ENCODE data around the gene HDAC4. TPM values are rescaled to one million over a fixed set of nuclear protein-coding genes. Genes with fewer than 3 reads are reported as not detected.

The HDAC4 gene
- total RNA-seq, 1 donor from 2014 or later = 7.8 TPM

DNA sequence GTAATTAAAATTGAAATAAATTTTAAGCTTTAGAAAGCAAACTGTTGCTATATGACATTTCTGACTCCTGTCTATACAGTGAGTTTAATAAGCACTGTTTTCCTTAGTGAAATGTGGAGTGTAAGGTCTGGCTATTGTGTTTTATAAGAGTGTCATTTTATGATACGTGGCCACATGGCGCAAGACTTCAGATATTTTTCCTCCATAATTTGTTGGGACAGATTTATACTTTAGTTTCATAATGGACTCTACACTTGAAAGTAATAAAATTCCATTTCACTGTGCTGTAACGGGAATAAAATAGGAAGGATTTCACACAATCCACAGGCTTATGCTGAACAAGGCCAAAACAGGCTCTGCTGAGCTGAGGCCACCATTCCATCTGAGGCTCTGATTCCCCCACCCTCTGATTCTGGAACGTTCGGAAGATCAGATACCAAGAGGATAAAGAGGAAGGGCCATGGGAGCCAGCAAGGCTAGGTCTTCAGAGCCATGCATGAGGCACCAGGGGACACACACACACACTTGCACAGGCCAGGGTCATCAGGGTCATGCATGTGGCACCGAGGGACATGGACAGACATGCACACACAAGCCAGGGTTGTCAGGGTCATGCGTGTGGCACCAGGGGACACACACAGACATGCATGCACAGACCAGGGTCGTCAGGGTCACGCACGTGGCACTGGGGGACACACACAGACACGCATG lies 35.6 kb downstream of the HDAC4 start:
- TF ChIP-seq, protein P1, sequence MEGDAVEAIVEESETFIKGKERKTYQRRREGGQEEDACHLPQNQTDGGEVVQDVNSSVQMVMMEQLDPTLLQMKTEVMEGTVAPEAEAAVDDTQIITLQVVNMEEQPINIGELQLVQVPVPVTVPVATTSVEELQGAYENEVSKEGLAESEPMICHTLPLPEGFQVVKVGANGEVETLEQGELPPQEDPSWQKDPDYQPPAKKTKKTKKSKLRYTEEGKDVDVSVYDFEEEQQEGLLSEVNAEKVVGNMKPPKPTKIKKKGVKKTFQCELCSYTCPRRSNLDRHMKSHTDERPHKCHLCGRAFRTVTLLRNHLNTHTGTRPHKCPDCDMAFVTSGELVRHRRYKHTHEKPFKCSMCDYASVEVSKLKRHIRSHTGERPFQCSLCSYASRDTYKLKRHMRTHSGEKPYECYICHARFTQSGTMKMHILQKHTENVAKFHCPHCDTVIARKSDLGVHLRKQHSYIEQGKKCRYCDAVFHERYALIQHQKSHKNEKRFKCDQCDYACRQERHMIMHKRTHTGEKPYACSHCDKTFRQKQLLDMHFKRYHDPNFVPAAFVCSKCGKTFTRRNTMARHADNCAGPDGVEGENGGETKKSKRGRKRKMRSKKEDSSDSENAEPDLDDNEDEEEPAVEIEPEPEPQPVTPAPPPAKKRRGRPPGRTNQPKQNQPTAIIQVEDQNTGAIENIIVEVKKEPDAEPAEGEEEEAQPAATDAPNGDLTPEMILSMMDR (IDR thresholded peaks at IDR 0.05; ENCODE audit: insufficient read depth, low read length, poor library complexity, severe bottlenecking) = no peak
- no peak for DNase-seq (ENCODE audit: low read depth)
- no peaks in the 10 kb centered on the region for H3K27me3 ChIP-seq (ENCODE audit: control insufficient read depth, insufficient read depth, low read length)
- H3K36me3 ChIP-seq (ENCODE audit: control insufficient read depth, insufficient read depth, low read length) = no peaks in the 10 kb centered on the region
- H3K4me3 ChIP-seq (ENCODE audit: low read depth, low read length) = no peak overlapping the region

DNA sequence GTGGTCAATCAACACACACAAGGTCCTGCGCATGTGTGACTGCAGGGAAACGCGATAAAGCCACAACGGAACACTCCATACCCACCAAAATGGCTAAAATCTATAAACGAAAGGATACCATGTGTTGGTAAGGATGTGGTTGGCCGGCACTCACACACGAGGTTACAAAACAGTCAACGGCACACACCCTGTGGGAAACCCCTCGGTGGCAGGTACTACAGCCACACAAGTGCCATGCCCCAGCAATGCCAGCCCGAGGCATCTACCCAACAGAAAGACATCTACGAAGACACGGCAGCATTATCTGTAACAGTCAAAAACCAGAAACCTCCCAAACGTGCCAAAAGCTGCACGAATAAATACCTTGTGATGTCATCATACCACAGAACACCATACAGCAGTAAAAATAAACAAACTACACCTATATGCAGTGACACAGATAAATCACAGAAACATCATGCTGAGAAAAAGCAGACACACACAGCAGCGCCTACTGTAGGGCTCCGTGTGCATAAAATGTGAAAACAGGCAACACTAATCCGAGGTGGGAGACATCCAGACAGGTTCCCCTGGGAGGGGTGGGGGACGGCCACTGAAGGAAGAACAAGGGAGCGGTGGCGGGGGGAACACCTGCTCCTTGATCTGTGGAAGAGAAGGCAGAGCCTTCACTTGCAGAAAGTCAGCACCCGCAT lies 36.7 kb downstream of the HDAC4 start:
- no peak overlapping the region for H3K4me3 ChIP-seq (ENCODE audit: low read depth, low read length)
- no peaks in the 10 kb centered on the region for H3K36me3 ChIP-seq (ENCODE audit: control insufficient read depth, insufficient read depth, low read length)
- DNase-seq (ENCODE audit: low read depth) = no peak
- H3K27me3 ChIP-seq (ENCODE audit: control insufficient read depth, insufficient read depth, low read length) = no peaks in the 10 kb centered on the region
- TF ChIP-seq, protein P1 (IDR thresholded peaks at IDR 0.05; ENCODE audit: insufficient read depth, low read length, poor library complexity, severe bottlenecking) = no peak

DNA sequence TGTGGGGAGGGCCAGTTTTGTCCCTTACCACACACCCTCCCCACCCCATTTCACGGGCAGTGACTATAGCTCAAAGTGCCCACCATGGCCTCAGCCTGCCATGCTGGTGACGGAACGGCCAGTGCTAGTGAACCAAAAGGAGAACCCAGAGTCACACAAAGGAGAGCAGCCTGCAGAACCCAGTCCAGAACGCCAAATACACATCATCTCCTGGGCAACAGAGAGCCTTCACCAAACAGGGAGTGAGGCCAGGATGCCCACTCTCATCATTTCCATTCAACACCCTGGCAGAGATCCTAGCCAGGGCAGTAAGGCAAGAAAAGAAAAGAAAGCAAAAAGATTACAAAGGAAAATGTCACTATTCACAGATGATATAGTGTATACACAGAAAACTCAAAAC lies 38.3 kb downstream of the HDAC4 start:
- H3K27me3 ChIP-seq (ENCODE audit: control insufficient read depth, insufficient read depth, low read length) = no peaks in the 10 kb centered on the region
- H3K36me3 ChIP-seq (ENCODE audit: control insufficient read depth, insufficient read depth, low read length) = no peaks in the 10 kb centered on the region
- TF ChIP-seq, protein P1 (IDR thresholded peaks at IDR 0.05; ENCODE audit: insufficient read depth, low read length, poor library complexity, severe bottlenecking) = no peak
- no peak overlapping the region for H3K4me3 ChIP-seq (ENCODE audit: low read depth, low read length)
- DNase-seq (ENCODE audit: low read depth) = no peak

DNA sequence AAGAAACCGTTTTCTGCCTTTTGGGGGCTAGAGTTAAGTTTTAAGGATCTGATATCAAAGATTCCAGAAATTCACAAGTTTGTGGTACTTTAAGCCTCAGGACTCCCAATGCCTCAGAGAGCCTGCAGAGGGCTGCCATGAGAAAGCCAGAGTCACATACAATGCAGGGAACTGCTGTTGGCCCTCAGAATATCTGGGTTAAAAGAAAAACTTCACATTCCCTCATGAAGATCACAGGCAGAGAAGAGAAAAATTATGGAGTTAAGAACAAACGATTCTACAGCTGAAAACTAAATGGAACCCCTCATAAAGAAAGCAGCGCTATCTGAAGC lies 39.5 kb downstream of the HDAC4 start:
- TF ChIP-seq, protein P1 (IDR thresholded peaks at IDR 0.05; ENCODE audit: insufficient read depth, low read length, poor library complexity, severe bottlenecking) = peak; percentile 16
- H3K27me3 ChIP-seq (ENCODE audit: control insufficient read depth, insufficient read depth, low read length) = no peaks in the 10 kb centered on the region
- H3K36me3 ChIP-seq (ENCODE audit: control insufficient read depth, insufficient read depth, low read length) = no peaks in the 10 kb centered on the region
- DNase-seq (ENCODE audit: low read depth) = no peak
- no peak overlapping the region for H3K4me3 ChIP-seq (ENCODE audit: low read depth, low read length)

DNA sequence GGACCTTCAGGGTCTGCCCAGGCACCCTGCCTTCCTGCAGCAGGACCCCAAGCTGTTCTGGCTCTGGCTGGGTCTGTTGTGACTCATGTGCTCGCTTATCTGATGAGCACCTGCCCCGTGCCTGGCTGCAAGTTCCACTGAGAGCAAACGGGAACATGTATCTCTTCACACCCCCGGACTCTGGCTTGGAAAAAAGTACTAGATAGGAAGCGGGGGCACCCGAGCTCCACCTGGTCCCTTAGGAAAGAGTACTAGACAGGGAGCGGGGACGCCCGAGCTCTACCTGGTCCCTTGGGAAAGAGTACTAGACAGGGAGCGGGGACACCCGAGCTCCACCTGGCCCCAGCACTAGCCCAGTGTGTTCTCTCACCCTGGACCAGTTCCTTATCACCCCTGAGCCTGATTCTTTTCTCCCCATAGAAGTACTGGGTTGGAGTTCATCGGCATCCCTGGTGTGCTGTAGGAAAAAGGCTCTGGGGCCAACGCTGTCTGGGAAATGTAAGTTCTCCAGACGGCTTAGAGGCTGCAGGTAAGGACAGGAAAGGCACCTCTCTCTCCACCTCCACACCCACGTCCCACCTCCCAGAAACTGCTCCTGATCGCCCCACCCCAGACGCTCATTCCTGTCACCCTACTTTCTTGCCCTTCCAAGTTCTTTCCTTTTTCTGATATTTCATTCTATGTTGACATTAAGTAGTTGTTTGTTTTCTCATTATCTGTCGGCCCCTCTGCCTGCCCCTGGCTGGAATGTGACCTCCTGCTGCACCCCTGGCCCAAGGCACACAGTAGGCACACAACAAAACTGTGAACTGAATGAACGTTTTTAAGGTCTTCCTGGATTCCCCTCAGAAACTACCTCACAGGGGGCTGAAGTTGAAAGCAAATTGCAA lies 40.2 kb downstream of the HDAC4 start:
- H3K36me3 ChIP-seq (ENCODE audit: control insufficient read depth, insufficient read depth, low read length) = no peaks in the 10 kb centered on the region
- DNase-seq (ENCODE audit: low read depth) = no peak
- no peak overlapping the region for H3K4me3 ChIP-seq (ENCODE audit: low read depth, low read length)
- no peaks in the 10 kb centered on the region for H3K27me3 ChIP-seq (ENCODE audit: control insufficient read depth, insufficient read depth, low read length)
- TF ChIP-seq, protein P1 (IDR thresholded peaks at IDR 0.05; ENCODE audit: insufficient read depth, low read length, poor library complexity, severe bottlenecking) = no peak

All from kidney epithelial cell (primary cell).